Stimulated activated CD4-positive, alpha-beta T cell treated with anti-CD3 and anti-CD28 coated beads, Interleukin-15, amount 100 ng/mL, for 1 hour (primary cell): ENCODE data around the gene BDP1.
"Not testable (repeated sequence)": the region's sequence is repeated elsewhere in the genome, so short reads cannot be mapped to it uniquely, and the experiment has no call there.

Experiments used
- DNase-seq, 2 donors: peaks; one replicate each; pipeline ENCODE4 v3.0.0-alpha.2; 2020; ENCODE audit warnings: low read depth in 1 of 2, low spot score in 1 of 2

Gene BDP1

DNA sequence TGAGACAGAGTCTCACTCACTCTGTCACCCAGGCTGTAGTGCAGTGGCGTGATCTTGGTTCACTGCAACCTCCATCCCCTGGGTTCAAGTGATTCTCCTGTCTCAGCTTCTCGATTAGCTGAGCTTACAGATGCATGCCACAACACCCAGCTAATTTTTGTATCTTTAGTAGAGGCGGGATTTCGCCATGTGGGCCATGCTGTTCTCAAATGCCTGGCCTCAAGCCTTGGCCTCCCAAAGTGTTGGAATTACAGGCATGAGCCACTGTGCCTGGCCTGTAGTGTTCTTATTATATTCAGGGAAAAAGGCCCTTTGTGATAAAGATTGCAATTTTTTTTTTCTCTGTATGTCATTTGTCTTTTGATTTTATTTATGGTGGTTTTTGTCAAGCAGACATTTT is 107.7 kb downstream of the BDP1 start:
- no peak for DNase-seq

DNA sequence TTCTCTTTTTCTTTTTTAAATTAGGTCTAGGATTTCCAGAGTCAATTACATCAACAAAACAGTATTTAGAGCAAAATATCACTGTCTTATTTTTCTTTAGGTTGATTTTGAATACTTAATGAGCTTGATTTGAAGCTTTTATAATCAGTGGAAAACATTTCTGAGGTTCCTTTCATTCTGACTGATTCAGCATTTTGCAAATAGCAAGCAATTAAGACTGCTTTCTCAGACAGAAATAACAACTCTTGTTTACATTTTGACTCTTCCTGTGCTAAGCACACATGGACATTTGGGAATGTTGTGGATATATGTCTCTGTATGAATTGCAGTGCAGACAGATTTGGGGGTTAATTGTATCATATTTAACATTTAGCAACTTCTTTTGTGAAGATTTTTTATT is 109.4 kb downstream of the BDP1 start:
- no peak for DNase-seq

GRCh38 chr5:71569748-71570509 is 114.5 kb downstream of the BDP1 start:
- DNase-seq: no peak

- not testable (repeated sequence) for DNase-seq
Measured at GRCh38 chr5:71571811-71572210, 116.4 kb downstream of the BDP1 start.

GRCh38 chr5:71573591-71573990 is 118.1 kb downstream of the BDP1 start:
- DNase-seq: no peak

DNA sequence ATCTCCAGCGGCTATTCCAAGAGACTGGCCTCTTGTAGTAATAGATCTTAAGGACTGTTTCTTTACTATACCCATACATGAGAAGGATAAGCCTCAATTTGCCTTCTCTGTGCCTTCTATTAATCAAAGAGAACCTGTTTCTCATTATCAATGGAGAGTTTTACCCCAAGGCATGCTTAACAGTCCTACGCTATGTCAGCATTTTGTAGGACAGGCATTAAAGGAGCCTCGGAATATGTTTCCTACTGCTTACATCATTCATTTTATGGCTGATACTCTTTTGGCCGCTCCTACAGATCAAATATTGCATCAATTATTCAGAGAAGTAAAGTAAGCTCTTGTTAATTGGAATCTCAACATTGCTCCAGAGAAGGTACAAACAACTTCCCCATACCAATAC is 120.1 kb downstream of the BDP1 start:
- not testable (repeated sequence) for DNase-seq

- DNase-seq: no peak
Measured at GRCh38 chr5:71576241-71576640, 120.8 kb downstream of the BDP1 start.

GRCh38 chr5:71577839-71578238 is 122.4 kb downstream of the BDP1 start:
- not testable (repeated sequence) for DNase-seq

- no peak for DNase-seq
Measured at GRCh38 chr5:71582945-71583584, 127.6 kb downstream of the BDP1 start.

- DNase-seq: no peak
Measured at GRCh38 chr5:71586052-71586940, 130.8 kb downstream of the BDP1 start.

GRCh38 chr5:71586941-71587765 is 131.7 kb downstream of the BDP1 start, which contains the start of gene MCCC2:
MCCC2 (plus strand) TSS chr5:71587340; CDS start chr5:71587426, 86 bp downstream.
- peak; percentile 89 to 93 for DNase-seq

- no peak for DNase-seq
Measured at GRCh38 chr5:71587766-71588532, 132.5 kb downstream of the BDP1 start.

GRCh38 chr5:71588533-71588885 is 133.1 kb downstream of the BDP1 start:
- no peak for DNase-seq

GRCh38 chr5:71589903-71590302 is 134.5 kb downstream of the BDP1 start:
- DNase-seq: no peak

GRCh38 chr5:71591100-71591499 is 135.6 kb downstream of the BDP1 start:
- no peak for DNase-seq

DNA sequence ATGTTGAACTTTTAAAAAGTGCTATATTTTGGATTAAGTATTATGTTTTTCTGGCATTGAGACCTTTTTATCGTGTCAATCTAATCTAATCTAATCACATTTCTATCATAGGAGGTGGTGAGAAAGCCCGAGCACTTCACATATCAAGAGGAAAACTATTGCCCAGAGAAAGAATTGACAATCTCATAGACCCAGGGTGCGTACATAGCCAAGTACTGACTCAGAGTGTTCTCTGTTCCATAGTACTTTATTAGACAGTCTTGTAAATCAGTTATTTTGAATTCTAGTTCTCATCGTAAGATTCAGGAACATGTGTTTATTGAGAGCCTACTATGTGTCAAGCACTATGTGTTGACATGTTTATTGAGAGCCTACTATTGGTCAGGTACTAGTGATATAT is 140.7 kb downstream of the BDP1 start:
- DNase-seq: no peak

GRCh38 chr5:71597001-71597400 is 141.6 kb downstream of the BDP1 start:
- DNase-seq: no peak

DNA sequence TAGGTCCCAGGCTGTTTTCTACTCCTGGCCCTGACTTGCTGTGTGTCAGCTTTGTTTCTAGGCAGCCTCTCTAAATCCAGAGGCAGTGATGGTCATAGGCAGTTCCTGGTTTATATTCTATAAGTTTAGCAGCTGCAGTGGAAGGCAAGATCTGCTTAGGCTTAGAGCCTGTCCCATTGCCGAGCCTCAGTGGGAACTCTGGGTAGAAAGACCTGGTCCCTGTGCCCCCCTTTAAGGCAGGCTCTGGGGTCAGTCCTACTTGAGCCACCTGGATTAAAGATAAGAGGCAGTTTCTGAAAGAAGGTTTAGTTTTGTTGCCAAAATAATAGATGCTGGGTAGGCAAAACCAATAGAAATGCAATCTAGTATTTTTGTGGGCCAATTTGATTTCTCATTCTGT is 145.3 kb downstream of the BDP1 start:
- no peak for DNase-seq

GRCh38 chr5:71601222-71602026 is 146.0 kb downstream of the BDP1 start:
- DNase-seq: peak; percentile 36 to 45
